HG03469 (cell line): ENCODE data around the gene STK39.
A peak's percentile ranks its signal among the peaks of the same experiment; 100 is the strongest.

Experiments
- ATAC-seq: cut with Tn5 transposase; IDR thresholded peaks from one replicate; pipeline ENCODE4 v1.9.1; 2021; ENCODE audit warnings: mild to moderate bottlenecking, moderate library complexity, moderate number of reproducible peaks; ENCODE audit not compliant: unreplicated experiment

The STK39 gene

GRCh38 chr2:168058675-168059074 is 188.7 kb downstream of the STK39 start:
- ATAC-seq, result no peak

GRCh38 chr2:168056242-168056787 is 191.1 kb downstream of the STK39 start:
- ATAC-seq, result no peak

- no peak for ATAC-seq
Observed at GRCh38 chr2:168054657-168055056, 192.7 kb downstream of the STK39 start.

- ATAC-seq, result no peak
Observed at GRCh38 chr2:168053676-168054075, 193.7 kb downstream of the STK39 start.

GRCh38 chr2:168052773-168053172 is 194.6 kb downstream of the STK39 start:
- no peak for ATAC-seq

GRCh38 chr2:168050377-168050776 is 197.0 kb downstream of the STK39 start:
- ATAC-seq, result no peak

- ATAC-seq, result no peak
Observed at GRCh38 chr2:168049609-168050008, 197.8 kb downstream of the STK39 start.

- ATAC-seq, result no peak
Observed at GRCh38 chr2:168047091-168047690, 200.2 kb downstream of the STK39 start.

- no peak for ATAC-seq
Observed at GRCh38 chr2:168044579-168044978, 202.8 kb downstream of the STK39 start.

- ATAC-seq, result no peak
Observed at GRCh38 chr2:168044176-168044575, 203.2 kb downstream of the STK39 start.

- ATAC-seq, result peak; percentile 95
Observed at GRCh38 chr2:168042127-168042824, 205.1 kb downstream of the STK39 start.

- ATAC-seq, result no peak
Observed at GRCh38 chr2:168039881-168040280, 207.5 kb downstream of the STK39 start.

GRCh38 chr2:168037778-168038177 is 209.6 kb downstream of the STK39 start:
- ATAC-seq, result no peak

GRCh38 chr2:168035458-168035857 is 211.9 kb downstream of the STK39 start:
- ATAC-seq, result peak; percentile 47

GRCh38 chr2:168034616-168035015 is 212.8 kb downstream of the STK39 start:
- ATAC-seq, result no peak

GRCh38 chr2:168033966-168034365 is 213.4 kb downstream of the STK39 start:
- ATAC-seq, result no peak

- no peak for ATAC-seq
Observed at GRCh38 chr2:168032091-168032490, 215.3 kb downstream of the STK39 start.

GRCh38 chr2:168030862-168031624 is 216.4 kb downstream of the STK39 start:
- peak; percentile 66 for ATAC-seq

GRCh38 chr2:168029071-168029470 is 218.3 kb downstream of the STK39 start:
- no peak for ATAC-seq

- ATAC-seq, result no peak
Observed at GRCh38 chr2:168028362-168028761, 219.0 kb downstream of the STK39 start.

GRCh38 chr2:168025487-168026202 is 221.8 kb downstream of the STK39 start:
- ATAC-seq, result no peak
